Prostate gland (tissue), 2 donors: ENCODE data around the gene SLC24A3. TPM values are rescaled to one million over a fixed set of nuclear protein-coding genes. Genes with fewer than 3 reads are reported as not detected.

Experiments
- DNase-seq: peaks from one replicate; pipeline ENCODE4 v3.0.0-alpha.2; 2019; ENCODE audit warnings: low spot score
- H3K27ac ChIP-seq, 2 donors: fragments of 200-600 bp; sonication (generic); 2 replicates each; pipeline ENCODE4 v1.5.1; 2017 to 2019
- H3K27me3 ChIP-seq: fragments of 200-600 bp; sonication (generic); replicated peaks from 2 replicates; pipeline ENCODE4 v1.5.1; 2019; ENCODE audit not compliant: insufficient read depth
- H3K36me3 ChIP-seq, 2 donors: fragments of 200-600 bp; sonication (generic); 1 replicate in 1 of 2; 2 replicates in 1 of 2; pipeline versions ENCODE4 v1.5.1 to v1.8.1; 2017 to 2019
- H3K4me1 ChIP-seq: fragments of 200-600 bp; sonication (generic); replicated peaks from 2 replicates; pipeline ENCODE4 v1.5.1; 2019
- H3K4me3 ChIP-seq, 2 donors: fragments of 200-600 bp; sonication (generic); 2 replicates each; pipeline ENCODE4 v1.5.1; 2017 to 2019
- H3K9me3 ChIP-seq: fragments of 200-600 bp; sonication (generic); 2 replicates; pipeline ENCODE4 v1.5.1; 2017
- POLR2A ChIP-seq: fragments of 450-650 bp; IDR thresholded peaks from one replicate; pipeline ENCODE4 v1.6.1; 2016; ENCODE audit warnings: antibody characterized with exemption, mild to moderate bottlenecking
- POLR2AphosphoS5 ChIP-seq: sonication (generic); formaldehyde crosslinking; IDR thresholded peaks from one replicate; pipeline ENCODE4 v1.6.1; 2017; ENCODE audit warnings: antibody characterized with exemption
- WGBS: methylation state at CpG from one replicate; pipeline ENCODE4 v1.1.5; 2018; 5-methylcytosine and 5-hydroxymethylcytosine counted together
- intact Hi-C: fragments of 100-400 bp; cut with DNase I; formaldehyde crosslinking; loops from one replicate; pipeline ENCODE4 v1.14.2; 2022
- total RNA-seq, 2 donors: library from RNA; depleted of rRNA; stranded (reverse); fragments of >200 nt; gene quantifications; one replicate each; pipeline ENCODE4 v1.1.0, GENCODE V29; 2016
- TF ChIP-seq, protein P1 (sequence below), 4 experiments: fragments of 200-600 bp in 2 of 4; fragments of 450-650 bp in 2 of 4; sonication (generic) in 2 of 4; IDR thresholded peaks; 1 replicate in 3 of 4; 2 replicates in 1 of 4; pipeline ENCODE4 v1.5.1; 2016 to 2019; ENCODE audit warnings: antibody characterized with exemption in 4 of 4, mild to moderate bottlenecking in 2 of 4, moderate library complexity in 2 of 4

Gene SLC24A3
- total RNA-seq, 2 donors from 2014 or later = 4.6 to 8.0 TPM

DNA sequence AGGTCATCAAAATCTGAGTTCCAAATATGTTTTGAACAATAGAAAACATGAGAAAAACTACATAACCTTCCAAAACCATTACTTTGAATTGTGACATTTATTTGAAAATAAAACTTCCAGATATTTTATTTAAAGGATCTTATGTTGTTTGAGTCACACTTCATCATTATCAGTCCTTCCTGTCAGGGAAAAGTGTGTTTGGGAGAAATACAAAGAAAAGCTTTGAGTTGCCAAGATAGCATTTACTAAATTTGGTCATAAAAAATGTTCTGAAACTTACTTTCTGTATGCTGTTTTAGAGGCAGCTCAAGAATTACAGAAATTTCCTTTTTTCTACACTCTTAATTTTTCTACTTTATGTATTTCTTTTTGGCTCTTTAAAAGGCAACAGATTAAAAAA is 337.5 kb downstream of the SLC24A3 start:
- DNase-seq = no peak
- Histone ChIP-seq H3K27me3 (no peaks in the 10 kb centered on the region), H3K4me1 (no peaks in the 10 kb centered on the region), H3K4me3 (no peak overlapping the region), H3K27ac (no peak overlapping the region), H3K9me3 (no peaks in the 10 kb centered on the region), H3K36me3 (no peaks in the 10 kb centered on the region)
- TF ChIP-seq, protein P1, sequence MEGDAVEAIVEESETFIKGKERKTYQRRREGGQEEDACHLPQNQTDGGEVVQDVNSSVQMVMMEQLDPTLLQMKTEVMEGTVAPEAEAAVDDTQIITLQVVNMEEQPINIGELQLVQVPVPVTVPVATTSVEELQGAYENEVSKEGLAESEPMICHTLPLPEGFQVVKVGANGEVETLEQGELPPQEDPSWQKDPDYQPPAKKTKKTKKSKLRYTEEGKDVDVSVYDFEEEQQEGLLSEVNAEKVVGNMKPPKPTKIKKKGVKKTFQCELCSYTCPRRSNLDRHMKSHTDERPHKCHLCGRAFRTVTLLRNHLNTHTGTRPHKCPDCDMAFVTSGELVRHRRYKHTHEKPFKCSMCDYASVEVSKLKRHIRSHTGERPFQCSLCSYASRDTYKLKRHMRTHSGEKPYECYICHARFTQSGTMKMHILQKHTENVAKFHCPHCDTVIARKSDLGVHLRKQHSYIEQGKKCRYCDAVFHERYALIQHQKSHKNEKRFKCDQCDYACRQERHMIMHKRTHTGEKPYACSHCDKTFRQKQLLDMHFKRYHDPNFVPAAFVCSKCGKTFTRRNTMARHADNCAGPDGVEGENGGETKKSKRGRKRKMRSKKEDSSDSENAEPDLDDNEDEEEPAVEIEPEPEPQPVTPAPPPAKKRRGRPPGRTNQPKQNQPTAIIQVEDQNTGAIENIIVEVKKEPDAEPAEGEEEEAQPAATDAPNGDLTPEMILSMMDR (IDR thresholded peaks at IDR 0.05) = no peak
- TF ChIP-seq POLR2AphosphoS5 = no peak
- intact Hi-C loops = no loop called here

DNA sequence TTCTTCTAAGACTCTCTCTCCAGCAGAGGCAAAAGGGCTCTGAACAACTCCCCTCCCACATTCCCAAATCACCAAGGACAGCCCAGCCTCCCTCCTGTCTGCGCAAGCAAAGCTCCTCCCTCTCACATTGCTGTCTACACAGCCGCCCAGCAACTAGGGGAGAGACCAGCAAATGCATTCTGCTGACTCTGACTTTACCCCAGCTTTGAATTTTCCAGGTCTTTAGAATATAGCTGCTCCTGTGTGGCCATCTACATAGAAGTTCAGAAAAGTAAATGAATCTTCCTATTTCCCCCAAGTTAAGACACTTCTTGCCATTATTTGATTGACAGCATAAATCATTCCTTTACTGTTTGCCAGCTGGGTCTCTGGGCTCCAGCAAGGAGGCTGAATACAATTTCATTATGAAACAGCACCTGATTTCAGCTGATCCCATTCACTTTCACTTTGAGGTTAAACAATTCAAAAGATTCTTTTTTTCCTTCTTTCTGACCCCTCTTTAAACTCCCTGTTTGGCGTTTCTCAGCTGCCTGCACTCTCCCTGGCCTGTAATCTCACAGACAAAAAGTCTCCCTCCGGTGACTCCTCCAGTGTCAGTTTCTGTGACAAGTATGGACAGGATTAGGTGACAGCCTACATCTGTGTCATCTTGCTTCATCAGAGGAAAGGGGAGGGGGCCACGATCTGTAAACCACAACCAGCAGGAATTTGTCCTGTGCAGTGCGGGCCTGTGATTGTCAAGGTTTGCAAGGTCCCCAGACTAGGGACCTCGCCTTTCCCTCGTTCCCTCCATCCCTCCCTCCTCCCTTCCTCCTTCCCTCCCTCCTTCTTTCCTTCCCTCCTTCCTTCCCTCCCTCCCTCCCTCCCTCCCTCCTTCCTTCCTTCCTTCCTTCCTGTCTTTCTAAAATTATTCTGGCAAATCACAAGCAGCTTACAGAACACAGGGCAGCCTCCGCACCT is 340.1 kb downstream of the SLC24A3 start:
- H3K27me3 ChIP-seq = no peaks in the 10 kb centered on the region
- H3K27ac ChIP-seq = no peak overlapping the region
- DNase-seq = peak; percentile 51
- H3K4me1 ChIP-seq = no peaks in the 10 kb centered on the region
- H3K4me3 ChIP-seq = no peak overlapping the region
- H3K9me3 ChIP-seq = no peaks in the 10 kb centered on the region
- 35% methylated on average over 9 of the region's 9 CpGs for WGBS
- TF ChIP-seq POLR2A (no peak), POLR2AphosphoS5 (no peak)
- TF ChIP-seq, protein P1 (IDR thresholded peaks at IDR 0.05) = peak in 1 of 4 experiments; percentile 7
- intact Hi-C loops = no loop called here
- H3K36me3 ChIP-seq = no peaks in the 10 kb centered on the region

DNA sequence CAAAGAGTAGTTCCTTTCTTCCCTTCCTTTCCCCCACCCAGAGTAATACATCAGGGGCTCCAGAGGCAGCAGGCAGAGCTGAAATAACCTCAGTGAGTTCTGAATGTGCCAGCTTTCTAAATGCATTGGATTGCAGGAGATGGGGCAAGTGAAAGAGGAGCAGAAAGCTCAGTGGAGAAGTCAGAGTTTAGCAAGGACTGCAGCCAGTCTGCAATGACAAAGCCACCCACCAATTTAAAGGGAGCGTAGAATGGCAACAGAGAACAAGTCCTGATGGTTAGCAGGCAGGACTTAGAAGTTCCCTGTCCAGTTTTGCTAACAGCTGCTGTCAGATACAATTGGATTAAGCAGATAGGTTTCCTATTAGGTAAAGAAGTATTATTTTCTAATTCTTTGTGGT is 342.2 kb downstream of the SLC24A3 start:
- Histone ChIP-seq H3K4me1 (no peaks in the 10 kb centered on the region), H3K36me3 (no peaks in the 10 kb centered on the region), H3K4me3 (no peak overlapping the region), H3K9me3 (no peaks in the 10 kb centered on the region), H3K27me3 (no peaks in the 10 kb centered on the region), H3K27ac (no peak overlapping the region)
- WGBS = 100% methylated on average over 1 of the region's 1 CpG
- no peak for TF ChIP-seq POLR2AphosphoS5
- TF ChIP-seq POLR2A = no peak
- TF ChIP-seq, protein P1 (IDR thresholded peaks at IDR 0.05) = no peak
- intact Hi-C loops = no loop called here
- no peak for DNase-seq

DNA sequence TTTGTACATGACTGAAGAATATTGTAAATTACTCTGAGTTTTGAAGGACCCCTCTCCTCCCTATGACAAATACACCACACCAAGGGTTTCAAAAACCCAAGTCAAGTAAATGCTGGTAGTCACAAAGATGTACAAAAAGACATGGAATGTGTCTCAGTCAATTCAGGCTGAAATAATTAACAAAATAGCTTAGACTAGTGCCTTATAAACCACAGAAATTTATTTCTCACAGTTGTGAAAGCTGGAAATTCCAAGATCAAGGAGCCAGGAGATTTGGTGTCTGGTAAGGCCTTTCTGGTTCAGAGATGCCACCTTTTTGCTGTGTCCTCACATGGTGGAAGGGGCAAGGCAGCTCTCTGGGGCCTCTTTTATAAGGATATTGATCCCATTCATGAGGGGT is 343.3 kb downstream of the SLC24A3 start:
- intact Hi-C loops = no loop called here
- Histone ChIP-seq H3K27ac (no peak overlapping the region), H3K4me1 (no peaks in the 10 kb centered on the region), H3K27me3 (no peaks in the 10 kb centered on the region), H3K4me3 (no peak overlapping the region), H3K9me3 (no peaks in the 10 kb centered on the region), H3K36me3 (no peaks in the 10 kb centered on the region)
- TF ChIP-seq, protein P1 (IDR thresholded peaks at IDR 0.05) = no peak
- TF ChIP-seq POLR2AphosphoS5 = no peak
- no peak for TF ChIP-seq POLR2A
- DNase-seq = no peak

DNA sequence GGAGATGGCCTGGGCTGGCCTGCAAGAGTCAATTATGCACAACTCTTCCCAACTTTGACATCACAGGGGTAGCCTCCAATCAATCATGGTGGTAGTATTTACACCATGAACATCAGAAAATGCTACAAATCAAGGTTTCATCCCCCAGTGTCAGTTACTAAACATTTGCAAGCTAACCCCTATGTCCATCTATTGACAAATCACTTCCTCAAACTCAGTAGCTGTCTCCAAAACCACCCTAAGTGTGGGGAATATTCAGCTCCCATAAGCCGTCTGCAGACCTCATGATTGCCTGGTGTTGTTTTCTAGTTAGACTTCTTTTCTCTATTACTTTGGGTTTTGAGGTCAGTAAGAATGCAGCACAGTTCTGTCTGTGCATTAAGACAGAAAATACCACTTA is 344.8 kb downstream of the SLC24A3 start:
- no peaks in the 10 kb centered on the region for H3K27me3 ChIP-seq

More for the DNA sequence above, 344.8 kb downstream of the SLC24A3 start:
- Histone ChIP-seq H3K36me3 (no peaks in the 10 kb centered on the region), H3K4me3 (no peak overlapping the region), H3K27ac (no peak overlapping the region), H3K4me1 (no peaks in the 10 kb centered on the region), H3K9me3 (no peaks in the 10 kb centered on the region)
- WGBS = 81% methylated on average over 1 of the region's 1 CpG
- intact Hi-C loops = no loop called here
- DNase-seq = no peak
- TF ChIP-seq, protein P1 (IDR thresholded peaks at IDR 0.05) = no peak
- TF ChIP-seq POLR2A (no peak), POLR2AphosphoS5 (no peak)
